H1 (cell line): ENCODE results near the gene ARID5A. TPM values are rescaled to one million over a fixed set of nuclear protein-coding genes. Genes with fewer than 3 reads are reported as not detected.

ENCODE experiments used
- CTCF ChIA-PET: fragments of 300-600 bp; sonication (Branson Sonifier 250); formaldehyde crosslinking; loops from one replicate; lab custom pipeline; 2021; ENCODE audit not compliant: partially characterized antibody; lab: Charles Lee
- POLR2A ChIA-PET: fragments of 300-600 bp; sonication (Branson Sonifier 250); formaldehyde crosslinking; loops from one replicate; lab custom pipeline; 2021; ENCODE audit warnings: inconsistent platforms; ENCODE audit not compliant: partially characterized antibody; lab: Charles Lee
- DNase-seq, 2 experiments: peaks; one replicate each; pipeline versions ENCODE4 v3.0.0 to v3.0.0-alpha.2; 2010 to 2022; ENCODE audit warnings: low spot score in 2 of 2, low read depth in 1 of 2, mixed read lengths in 1 of 2
- FAIRE-seq: peaks from 2 replicates; lab custom pipeline; 2011; peaks lifted over from hg19 to GRCh38; lab: Jason Lieb, UNC
- H2AFZ ChIP-seq: 2 replicates; pipeline ENCODE4 v1.8.1; 2012; ENCODE audit warnings: low read length, inconsistent platforms
- H2AK5ac ChIP-seq: 2 replicates; pipeline ENCODE4 v1.6.1; 2013; ENCODE audit warnings: low read depth, low read length
- H2BK120ac ChIP-seq: replicated peaks from 2 replicates; pipeline ENCODE3; 2013; ENCODE audit warnings: low read depth, low read length, inconsistent platforms
- H2BK12ac ChIP-seq: 2 replicates; pipeline ENCODE4 v1.6.1; 2013; ENCODE audit warnings: low read depth, low read length
- H2BK15ac ChIP-seq: 2 replicates; pipeline ENCODE4 v1.6.1; 2013; ENCODE audit warnings: low read length
- H2BK20ac ChIP-seq: 2 replicates; pipeline ENCODE4 v1.6.1; 2013; ENCODE audit warnings: low read length
- H2BK5ac ChIP-seq: 2 replicates; pipeline ENCODE4 v1.6.1; 2013; ENCODE audit warnings: low read depth, low read length
- H3K14ac ChIP-seq: 2 replicates; pipeline ENCODE4 v1.6.1; 2013; ENCODE audit warnings: inconsistent platforms; ENCODE audit not compliant: insufficient read length
- H3K18ac ChIP-seq: 2 replicates; pipeline ENCODE4 v1.6.1; 2013; ENCODE audit warnings: low read length; ENCODE audit errors: extremely low read depth
- H3K23ac ChIP-seq: 2 replicates; pipeline ENCODE4 v1.6.1; 2013; ENCODE audit warnings: inconsistent platforms; ENCODE audit not compliant: insufficient read length
- H3K23me2 ChIP-seq: 2 replicates; pipeline ENCODE4 v1.6.1; 2013; ENCODE audit warnings: low read depth, low read length
- H3K27ac ChIP-seq: 2 replicates; pipeline ENCODE4 v1.6.1; 2011; ENCODE audit warnings: low read depth, low read length, inconsistent platforms
- H3K27me3 ChIP-seq, 4 experiments: replicated peaks in 1 of 4; 1 replicate in 1 of 4; 2 replicates in 3 of 4; pipeline versions ENCODE4 v1.6.1 to v1.8.1; 2011 to 2013; ENCODE audit warnings: low read length in 3 of 4, mild to moderate bottlenecking in 3 of 4, inconsistent platforms in 2 of 4, mixed read lengths in 2 of 4, moderate library complexity in 1 of 4; ENCODE audit not compliant: control insufficient read depth in 3 of 4, insufficient read depth in 3 of 4; ENCODE audit errors: extremely low read depth in 1 of 4
- H3K36me3 ChIP-seq, 4 experiments: 2 replicates each; pipeline versions ENCODE4 v1.6.1 to v1.8.1; 2011 to 2013; ENCODE audit warnings: mild to moderate bottlenecking in 4 of 4, low read length in 3 of 4, moderate library complexity in 2 of 4, control low read depth in 1 of 4, inconsistent platforms in 1 of 4; ENCODE audit not compliant: insufficient read depth in 4 of 4, control insufficient read depth in 2 of 4
- H3K4ac ChIP-seq: replicated peaks from 2 replicates; pipeline ENCODE3; 2013; ENCODE audit warnings: low read length, low read depth, mixed read lengths, inconsistent platforms; ENCODE audit not compliant: insufficient read length
- H3K4me1 ChIP-seq, 4 experiments: replicated peaks in 1 of 4; 1 replicate in 1 of 4; 2 replicates in 3 of 4; pipeline versions ENCODE4 v1.6.1 to v1.8.1; 2011 to 2013; ENCODE audit warnings: low read length in 3 of 4, inconsistent platforms in 2 of 4, mixed read lengths in 1 of 4; ENCODE audit not compliant: insufficient read depth in 4 of 4, control insufficient read depth in 3 of 4
- H3K4me2 ChIP-seq, 2 experiments: 2 replicates each; pipeline versions ENCODE4 v1.6.1 to v1.8.1; 2011 to 2013; ENCODE audit warnings: low read depth in 2 of 2, low read length in 2 of 2, control low read depth in 1 of 2, inconsistent platforms in 1 of 2, mild to moderate bottlenecking in 1 of 2; ENCODE audit not compliant: insufficient read depth in 1 of 2
- H3K4me3 ChIP-seq, 4 experiments: fragments of 200-600, 300-600 bp in 1 of 4; sonication (generic), shearing (Covaris generic), sonication (Bioruptor Twin) in 1 of 4; 2 replicates each; pipeline versions ENCODE4 v1.5.1 to v1.8.1; 2011 to 2016; ENCODE audit warnings: low read length in 4 of 4, low read depth in 3 of 4, control low read depth in 2 of 4, inconsistent platforms in 2 of 4, mild to moderate bottlenecking in 2 of 4, mixed read lengths in 1 of 4, moderate library complexity in 1 of 4; ENCODE audit not compliant: insufficient read depth in 2 of 4; ENCODE audit errors: extremely low read depth in 1 of 4
- H3K56ac ChIP-seq: replicated peaks from 2 replicates; pipeline ENCODE3; 2013; ENCODE audit warnings: low read depth, mild to moderate bottlenecking, mixed read lengths, low read length, inconsistent platforms; ENCODE audit not compliant: insufficient read length
- H3K79me1 ChIP-seq: 2 replicates; pipeline ENCODE4 v1.6.1; 2013; ENCODE audit warnings: low read depth, low read length, control low read depth
- H3K79me2 ChIP-seq, 2 experiments: 2 replicates each; pipeline versions ENCODE4 v1.6.1 to v1.8.1; 2012 to 2013; ENCODE audit warnings: low read length in 2 of 2, mild to moderate bottlenecking in 2 of 2, inconsistent platforms in 1 of 2; ENCODE audit not compliant: insufficient read depth in 2 of 2, control insufficient read depth in 1 of 2
- H3K9ac ChIP-seq, 4 experiments: replicated peaks in 1 of 4; 1 replicate in 1 of 4; 2 replicates in 3 of 4; pipeline versions ENCODE4 v1.6.1 to v1.8.1; 2011 to 2013; ENCODE audit warnings: low read depth in 3 of 4, low read length in 3 of 4, control low read depth in 2 of 4, mild to moderate bottlenecking in 2 of 4, moderate library complexity in 2 of 4, inconsistent platforms in 1 of 4; ENCODE audit errors: extremely low read depth in 1 of 4
- H3K9me3 ChIP-seq, 2 experiments: 2 replicates each; pipeline versions ENCODE4 v1.6.1 to v1.8.1; 2012 to 2013; ENCODE audit warnings: mild to moderate bottlenecking in 2 of 2, moderate library complexity in 2 of 2, control low read depth in 1 of 2, inconsistent platforms in 1 of 2, low read depth in 1 of 2, low read length in 1 of 2, mixed read lengths in 1 of 2; ENCODE audit not compliant: insufficient read depth in 2 of 2
- H4K20me1 ChIP-seq, 2 experiments: replicated peaks in 1 of 2; 2 replicates each; pipeline versions ENCODE3 to v1.8.1; 2011 to 2013; ENCODE audit warnings: inconsistent platforms in 2 of 2, low read length in 2 of 2, mild to moderate bottlenecking in 1 of 2; ENCODE audit not compliant: insufficient read depth in 2 of 2, control insufficient read depth in 1 of 2
- H4K5ac ChIP-seq: 2 replicates; pipeline ENCODE4 v1.6.1; 2013; ENCODE audit warnings: low read length, low read depth, mixed read lengths, inconsistent platforms; ENCODE audit not compliant: insufficient read length
- H4K8ac ChIP-seq: 2 replicates; pipeline ENCODE4 v1.8.0; 2013; ENCODE audit warnings: mild to moderate bottlenecking, moderate library complexity, low read length, inconsistent platforms; ENCODE audit not compliant: insufficient read depth; ENCODE audit errors: extremely low read depth
- H4K91ac ChIP-seq: replicated peaks from 2 replicates; pipeline ENCODE3; 2013; ENCODE audit warnings: low read length, mixed read lengths, inconsistent platforms; ENCODE audit not compliant: insufficient read length
- ATF2 ChIP-seq: IDR thresholded peaks from 2 replicates; pipeline ENCODE4 v1.6.1; 2012; ENCODE audit warnings: low read length, inconsistent platforms
- BACH1 ChIP-seq: IDR thresholded peaks from 2 replicates; pipeline ENCODE4 v1.6.1; 2012; ENCODE audit warnings: low read length, improper control_type of control experiment
- CREB1 ChIP-seq: IDR thresholded peaks from 2 replicates; pipeline ENCODE4 v1.6.1; 2012; ENCODE audit warnings: inconsistent platforms
- FOSL1 ChIP-seq: IDR thresholded peaks from 2 replicates; pipeline ENCODE4 v1.6.1; 2011; ENCODE audit warnings: mild to moderate bottlenecking, low read depth, low read length, moderate library complexity; ENCODE audit not compliant: insufficient read depth
- HDAC6 ChIP-seq: IDR thresholded peaks from one replicate; pipeline ENCODE4 v1.7.1; 2012; ENCODE audit warnings: low read depth, mild to moderate bottlenecking, inconsistent platforms, low read length, moderate library complexity
- JUND ChIP-seq: IDR thresholded peaks from 2 replicates; pipeline ENCODE4 v1.6.1; 2011; ENCODE audit warnings: mild to moderate bottlenecking, improper control_type of control experiment, low read length
- POU5F1 ChIP-seq: IDR thresholded peaks from 2 replicates; pipeline ENCODE4 v1.6.1; 2011; ENCODE audit warnings: low read depth, mild to moderate bottlenecking, low read length, moderate library complexity
- RFX5 ChIP-seq: IDR thresholded peaks from 2 replicates; pipeline ENCODE4 v1.6.1; 2011; ENCODE audit warnings: low read depth, low read length, improper control_type of control experiment, borderline replicate concordance
- RXRA ChIP-seq: IDR thresholded peaks from 2 replicates; pipeline ENCODE4 v1.6.1; 2011; ENCODE audit warnings: low read depth, mild to moderate bottlenecking, low read length, moderate library complexity; ENCODE audit not compliant: insufficient read depth
- SP1 ChIP-seq: IDR thresholded peaks from 2 replicates; pipeline ENCODE4 v1.6.1; 2011; ENCODE audit warnings: low read depth, low read length
- SP2 ChIP-seq: IDR thresholded peaks from 2 replicates; pipeline ENCODE4 v1.6.1; 2012; ENCODE audit warnings: mild to moderate bottlenecking, low read length, inconsistent platforms
- SP4 ChIP-seq: IDR thresholded peaks from 2 replicates; pipeline ENCODE4 v1.6.1; 2012; ENCODE audit warnings: low read length, inconsistent platforms
- SRF ChIP-seq: IDR thresholded peaks from 2 replicates; pipeline ENCODE4 v1.6.1; 2011; ENCODE audit warnings: mild to moderate bottlenecking, low read depth, low read length, moderate library complexity
- TBP ChIP-seq: IDR thresholded peaks from 2 replicates; pipeline ENCODE4 v1.6.1; 2011; ENCODE audit warnings: low read depth, low read length, improper control_type of control experiment
- ZNF274 ChIP-seq: IDR thresholded peaks from 2 replicates; pipeline ENCODE4 v1.7.0; 2012; ENCODE audit warnings: low read length, borderline replicate concordance; ENCODE audit errors: extremely low read depth
- WGBS, 2 experiments: shearing (Covaris generic) in 1 of 2; methylation state at CpG; one replicate each; pipeline versions ENCODE4 v1.1.6 to v1.1.7; 2013 to 2015; ENCODE audit warnings: low lambda C conversion rate in 2 of 2, mixed read lengths in 2 of 2, inconsistent platforms in 1 of 2, low coverage in 1 of 2, missing lambda C conversion rate in 1 of 2; ENCODE audit not compliant: insufficient replicate concordance in 2 of 2, insufficient coverage in 1 of 2, insufficient read length in 1 of 2; ENCODE audit errors: extremely low coverage in 1 of 2, missing lambda C conversion rate in 1 of 2; 5-methylcytosine and 5-hydroxymethylcytosine counted together
- polyA plus RNA-seq, 7 experiments: library from polyadenylated mRNA; depleted of rRNA in 3 of 7; stranded (reverse) in 5 of 7; unstranded in 2 of 7; fragments of >200 nt in 5 of 7; fragments of 200-250 nt in 2 of 7; gene quantifications; 1 replicate in 5 of 7; 2 replicates in 1 of 7; 4 replicates in 1 of 7; pipeline versions ENCODE4 v1.2.1 to v1.2.3, GENCODE V29; 2011 to 2013; ENCODE audit warnings: missing spikeins in 2 of 7, mixed read lengths in 2 of 7
- total RNA-seq: library from RNA; stranded (reverse); fragmentation: NEBNext Ultra II Directional; extraction: Animal tissue kit (Norgen Biotek cat#: 25700); gene quantifications from 2 replicates; pipeline ENCODE4 v1.2.1, GENCODE V29; 2021

Gene ARID5A
- total and polyA plus RNA-seq, 2 of the 8 experiments (the other 6 are each of a cell fraction or from before 2014, with no cell fraction given) = 3.3 to 5.3 TPM

DNA sequence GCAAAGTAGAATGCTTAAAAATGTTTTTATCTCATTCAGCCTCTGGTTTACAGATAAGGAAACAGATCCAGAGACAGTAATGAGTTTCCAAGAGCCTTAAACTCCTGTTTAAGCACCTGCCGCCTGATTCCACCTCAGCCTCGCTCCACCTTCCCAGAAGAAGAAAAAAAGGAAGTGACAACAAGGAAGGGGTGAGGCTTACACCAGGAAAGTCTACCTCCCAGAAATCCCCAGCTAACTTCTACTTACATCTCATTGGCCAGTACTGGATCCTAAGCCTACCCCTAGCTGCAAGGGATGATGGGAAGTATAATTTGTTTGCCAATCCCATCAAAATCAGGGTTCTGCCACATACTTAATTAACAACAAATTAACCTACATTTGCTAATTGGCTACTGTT is 15.3 kb upstream of the ARID5A start:
- Histone ChIP-seq H3K4me1 (no peaks in the 10 kb centered on the region), H3K56ac (no peak overlapping the region), H3K4me2 (no peak overlapping the region), H3K4me3 (no peak overlapping the region), H4K91ac (no peak overlapping the region), H3K18ac (no peak overlapping the region), H3K27ac (no peak overlapping the region), H2BK15ac (no peak overlapping the region), H3K9ac (no peak overlapping the region), H3K9me3 (peaks cover 0 to 5% of the 10 kb centered on the region in 2 experiments; a peak in 1 of 4 replicates), H3K36me3 (no peaks in the 10 kb centered on the region), H2BK20ac (no peak overlapping the region), H3K23ac (no peak overlapping the region), H4K5ac (no peak overlapping the region), H3K4ac (no peak overlapping the region), H2BK5ac (no peak overlapping the region), H3K79me2 (no peaks in the 10 kb centered on the region), H3K27me3 (peaks cover 0 to 5% (median 4%) of the 10 kb centered on the region in 4 experiments; a peak in 4 of 7 replicates), H4K20me1 (no peaks in the 10 kb centered on the region), H3K14ac (no peak overlapping the region), H4K8ac (no peak overlapping the region), H3K23me2 (no peaks in the 10 kb centered on the region), H3K79me1 (no peaks in the 10 kb centered on the region), H2BK12ac (no peak overlapping the region), H2AFZ (no peak overlapping the region), H2BK120ac (no peak overlapping the region), H2AK5ac (no peak overlapping the region)
- CTCF ChIA-PET = interaction anchor here (1.3 to 1.4 kb wide), 3 partner anchors 11 to 33 kb away, joined by 3 to 6 read pairs (median 4); partner anchors contain the start of gene ARID5A
- POLR2A ChIA-PET = no interaction called here
- DNase-seq (no peak), FAIRE-seq (no peak)
- WGBS, 2 experiments = 85% methylated on average over 2 of the region's 2 CpGs; no CpG with 5 or more reads in 1 of the 2 experiments
- TF ChIP-seq FOSL1 = no peak
- TF ChIP-seq TBP = no peak
- no peak for TF ChIP-seq SP2
- no peak for TF ChIP-seq CREB1
- no peak for TF ChIP-seq SP4
- TF ChIP-seq SRF = no peak
- no peak for TF ChIP-seq POU5F1
- TF ChIP-seq HDAC6 = no peak
- no peak for TF ChIP-seq ZNF274
- TF ChIP-seq SP1 = no peak
- TF ChIP-seq RXRA = no peak
- no peak for TF ChIP-seq BACH1
- TF ChIP-seq JUND = no peak
- no peak for TF ChIP-seq RFX5
- TF ChIP-seq ATF2 = no peak
